Measurements from ENCODE around the gene LCP1. TPM values are rescaled to one million over a fixed set of nuclear protein-coding genes. Genes with fewer than 3 reads are reported as not detected.

LCP1 gene
- total RNA-seq, 1 experiment from 2014 or later = 9.1 TPM

DNA sequence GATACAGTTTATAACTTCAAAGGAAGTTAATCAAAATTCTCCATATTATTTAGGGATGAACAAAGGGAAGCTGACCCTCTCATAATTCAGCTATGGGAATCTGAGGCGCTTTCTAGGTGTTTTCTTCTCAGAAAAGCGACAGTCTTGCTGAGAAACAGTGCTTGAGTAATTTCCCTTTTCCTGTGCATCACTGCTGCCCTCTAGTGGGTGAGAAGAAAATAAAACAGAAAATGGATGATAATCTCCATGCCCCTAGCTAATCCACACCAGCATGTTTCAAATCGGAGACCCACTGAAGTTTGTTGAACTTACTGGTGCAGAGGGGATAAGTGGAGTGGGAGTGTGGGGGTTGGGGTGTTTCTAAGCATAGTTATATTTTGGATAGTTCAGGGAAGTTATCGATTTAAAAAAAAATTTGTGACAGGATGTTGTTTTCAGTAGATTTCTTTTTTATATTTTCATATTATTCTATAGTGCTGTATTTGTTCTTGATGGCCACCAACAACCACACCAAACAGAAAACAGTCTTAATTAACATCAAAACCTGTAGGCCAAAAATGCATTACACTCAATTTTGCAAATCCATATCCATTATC, 21.4 kb downstream of the LCP1 start:
- CTCF ChIA-PET = interaction anchor here (0.6 to 1.7 kb wide), 8 partner anchors 11 to 537 kb away, joined by 3 to 6 read pairs (median 3); no protein-coding TSS in a partner anchor
- DNase-seq (ENCODE audit: low spot score) = peak; percentile 91
- no peak overlapping the region for H3K4me3 ChIP-seq (ENCODE audit: low read depth, low read length, poor library complexity, severe bottlenecking)

GRCh38 chr13:46160065-46160464, 21.9 kb downstream of the LCP1 start:
- Histone ChIP-seq H3K4me1 (ENCODE audit: insufficient read depth, low read length, poor library complexity, severe bottlenecking) (peaks cover 13% of the 10 kb centered on the region), H3K27ac (ENCODE audit: low read depth, low read length, poor library complexity, severe bottlenecking) (peak overlapping the region; percentile 10), H3K36me3 (ENCODE audit: insufficient read depth, low read length, poor library complexity, severe bottlenecking) (no peaks in the 10 kb centered on the region), H3K4me3 (ENCODE audit: low read depth, low read length, poor library complexity, severe bottlenecking) (no peak overlapping the region), H3K9me3 (ENCODE audit: low read depth, low read length, poor library complexity, severe bottlenecking) (no peaks in the 10 kb centered on the region), H3K27me3 (replicated peaks; ENCODE audit: insufficient read depth, low read depth, low read length, poor library complexity) (no peaks in the 10 kb centered on the region)
- TSS peak; percentile 89 for BruUV-seq (replicated peaks)
- ChIA-PET CTCF (interaction anchor here (0.5 to 1.7 kb wide), 9 partner anchors 10 to 789 kb away, joined by 3 to 6 read pairs (median 3); no protein-coding TSS in a partner anchor), POLR2A (ENCODE audit: low non-redundant PET) (no interaction called here)
- intact Hi-C loops (cut with micrococcal nuclease; ENCODE audit: unreplicated experiment) = loop anchor here (10.0 kb wide), 3 partner anchors 535 to 785 kb away; no protein-coding TSS in a partner anchor
- TF ChIP-seq, protein P1, sequence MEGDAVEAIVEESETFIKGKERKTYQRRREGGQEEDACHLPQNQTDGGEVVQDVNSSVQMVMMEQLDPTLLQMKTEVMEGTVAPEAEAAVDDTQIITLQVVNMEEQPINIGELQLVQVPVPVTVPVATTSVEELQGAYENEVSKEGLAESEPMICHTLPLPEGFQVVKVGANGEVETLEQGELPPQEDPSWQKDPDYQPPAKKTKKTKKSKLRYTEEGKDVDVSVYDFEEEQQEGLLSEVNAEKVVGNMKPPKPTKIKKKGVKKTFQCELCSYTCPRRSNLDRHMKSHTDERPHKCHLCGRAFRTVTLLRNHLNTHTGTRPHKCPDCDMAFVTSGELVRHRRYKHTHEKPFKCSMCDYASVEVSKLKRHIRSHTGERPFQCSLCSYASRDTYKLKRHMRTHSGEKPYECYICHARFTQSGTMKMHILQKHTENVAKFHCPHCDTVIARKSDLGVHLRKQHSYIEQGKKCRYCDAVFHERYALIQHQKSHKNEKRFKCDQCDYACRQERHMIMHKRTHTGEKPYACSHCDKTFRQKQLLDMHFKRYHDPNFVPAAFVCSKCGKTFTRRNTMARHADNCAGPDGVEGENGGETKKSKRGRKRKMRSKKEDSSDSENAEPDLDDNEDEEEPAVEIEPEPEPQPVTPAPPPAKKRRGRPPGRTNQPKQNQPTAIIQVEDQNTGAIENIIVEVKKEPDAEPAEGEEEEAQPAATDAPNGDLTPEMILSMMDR (conservative IDR thresholded peaks at IDR 0.05; ENCODE audit: low read depth, low read length) = no peak
- no peak for TF ChIP-seq EZH2 (IDR thresholded peaks at IDR 0.05; ENCODE audit: borderline replicate concordance, low read depth, low read length, poor library complexity, severe bottlenecking)
- DNase-seq (ENCODE audit: low spot score) = no peak

More for the DNA sequence above, 21.4 kb downstream of the LCP1 start:
- H3K27ac ChIP-seq (ENCODE audit: low read depth, low read length, poor library complexity, severe bottlenecking) = peak overlapping the region; percentile 16
- BruUV-seq (replicated peaks) = no TSS peak
- POLR2A ChIA-PET (ENCODE audit: low non-redundant PET) = no interaction called here
- peaks cover 13% of the 10 kb centered on the region for H3K4me1 ChIP-seq (ENCODE audit: insufficient read depth, low read length, poor library complexity, severe bottlenecking)
- intact Hi-C loops (cut with micrococcal nuclease; ENCODE audit: unreplicated experiment) = loop anchor here (10.0 kb wide), 3 partner anchors 536 to 786 kb away; no protein-coding TSS in a partner anchor
- H3K27me3 ChIP-seq (replicated peaks; ENCODE audit: insufficient read depth, low read depth, low read length, poor library complexity) = no peaks in the 10 kb centered on the region
- H3K9me3 ChIP-seq (ENCODE audit: low read depth, low read length, poor library complexity, severe bottlenecking) = no peaks in the 10 kb centered on the region
- H3K36me3 ChIP-seq (ENCODE audit: insufficient read depth, low read length, poor library complexity, severe bottlenecking) = no peaks in the 10 kb centered on the region
- TF ChIP-seq, protein P1 (conservative IDR thresholded peaks at IDR 0.05; ENCODE audit: low read depth, low read length) = peak; percentile 77
- TF ChIP-seq EZH2 (IDR thresholded peaks at IDR 0.05; ENCODE audit: borderline replicate concordance, low read depth, low read length, poor library complexity, severe bottlenecking) = no peak

DNA sequence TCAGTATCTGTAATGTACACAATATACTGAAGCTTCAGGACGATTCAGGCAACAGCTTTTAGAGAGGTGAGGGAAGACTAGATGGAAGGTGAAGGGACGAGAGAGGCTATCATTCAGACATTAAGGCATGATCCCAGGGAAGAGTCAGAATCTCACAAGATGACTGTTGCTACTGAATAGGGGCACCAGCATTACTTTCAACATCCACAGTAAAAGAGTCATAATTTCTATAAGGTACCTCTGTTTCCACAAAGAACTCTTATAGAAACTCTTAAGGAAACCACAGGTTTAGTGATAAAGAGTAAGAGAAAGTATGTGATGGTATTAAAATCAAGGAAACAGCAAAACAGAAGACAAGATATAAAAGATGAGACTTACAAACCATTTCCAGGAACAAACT, 23.0 kb downstream of the LCP1 start:
- no TSS peak for BruUV-seq (replicated peaks)
- peaks cover 7% of the 10 kb centered on the region for H3K4me1 ChIP-seq (ENCODE audit: insufficient read depth, low read length, poor library complexity, severe bottlenecking)
- intact Hi-C loops (cut with micrococcal nuclease; ENCODE audit: unreplicated experiment) = no loop called here
- H3K27me3 ChIP-seq (replicated peaks; ENCODE audit: insufficient read depth, low read depth, low read length, poor library complexity) = no peaks in the 10 kb centered on the region
- POLR2A ChIA-PET (ENCODE audit: low non-redundant PET) = no interaction called here
- CTCF ChIA-PET = no interaction called here
- no peak overlapping the region for H3K27ac ChIP-seq (ENCODE audit: low read depth, low read length, poor library complexity, severe bottlenecking)
- TF ChIP-seq, protein P1 (conservative IDR thresholded peaks at IDR 0.05; ENCODE audit: low read depth, low read length) = no peak
- TF ChIP-seq EZH2 (IDR thresholded peaks at IDR 0.05; ENCODE audit: borderline replicate concordance, low read depth, low read length, poor library complexity, severe bottlenecking) = no peak
- DNase-seq (ENCODE audit: low spot score) = no peak
- no peaks in the 10 kb centered on the region for H3K9me3 ChIP-seq (ENCODE audit: low read depth, low read length, poor library complexity, severe bottlenecking)
- no peaks in the 10 kb centered on the region for H3K36me3 ChIP-seq (ENCODE audit: insufficient read depth, low read length, poor library complexity, severe bottlenecking)
- no peak overlapping the region for H3K4me3 ChIP-seq (ENCODE audit: low read depth, low read length, poor library complexity, severe bottlenecking)

Measured in A673 (cell line).